ENCODE measurements around the gene SLAMF1.

DNA sequence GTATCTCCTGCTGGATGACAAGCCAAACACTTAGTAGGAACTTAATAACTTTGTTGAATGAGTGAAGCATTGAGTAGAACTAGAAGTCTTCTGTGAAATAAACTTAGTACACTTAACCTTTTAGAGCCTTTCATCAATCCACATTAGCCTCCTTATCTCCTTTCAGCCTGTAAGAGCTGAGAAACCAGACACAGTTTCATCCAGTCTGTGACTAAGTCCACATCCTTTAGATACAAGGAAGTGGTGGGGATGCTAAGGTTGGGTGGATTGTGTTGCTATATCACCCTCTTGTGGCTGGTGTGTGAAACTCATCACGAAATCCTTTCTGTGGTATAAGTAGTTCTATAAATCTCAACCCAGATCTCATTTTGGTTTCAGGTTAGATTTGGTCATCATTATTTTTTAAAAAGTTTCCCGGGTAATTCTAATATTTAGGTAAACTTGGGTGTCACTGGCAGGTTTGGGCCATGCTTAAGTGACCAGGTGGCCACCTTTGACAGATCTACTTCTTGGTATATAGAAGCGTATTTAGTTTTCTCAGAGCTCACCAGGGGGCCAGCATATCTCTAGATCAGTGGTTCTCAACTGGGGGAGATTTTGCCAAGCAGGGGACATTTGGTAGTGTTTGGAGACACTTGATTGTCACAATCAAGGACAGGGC lies 39.7 kb downstream of the SLAMF1 start:
- TF ChIP-seq, protein P1, sequence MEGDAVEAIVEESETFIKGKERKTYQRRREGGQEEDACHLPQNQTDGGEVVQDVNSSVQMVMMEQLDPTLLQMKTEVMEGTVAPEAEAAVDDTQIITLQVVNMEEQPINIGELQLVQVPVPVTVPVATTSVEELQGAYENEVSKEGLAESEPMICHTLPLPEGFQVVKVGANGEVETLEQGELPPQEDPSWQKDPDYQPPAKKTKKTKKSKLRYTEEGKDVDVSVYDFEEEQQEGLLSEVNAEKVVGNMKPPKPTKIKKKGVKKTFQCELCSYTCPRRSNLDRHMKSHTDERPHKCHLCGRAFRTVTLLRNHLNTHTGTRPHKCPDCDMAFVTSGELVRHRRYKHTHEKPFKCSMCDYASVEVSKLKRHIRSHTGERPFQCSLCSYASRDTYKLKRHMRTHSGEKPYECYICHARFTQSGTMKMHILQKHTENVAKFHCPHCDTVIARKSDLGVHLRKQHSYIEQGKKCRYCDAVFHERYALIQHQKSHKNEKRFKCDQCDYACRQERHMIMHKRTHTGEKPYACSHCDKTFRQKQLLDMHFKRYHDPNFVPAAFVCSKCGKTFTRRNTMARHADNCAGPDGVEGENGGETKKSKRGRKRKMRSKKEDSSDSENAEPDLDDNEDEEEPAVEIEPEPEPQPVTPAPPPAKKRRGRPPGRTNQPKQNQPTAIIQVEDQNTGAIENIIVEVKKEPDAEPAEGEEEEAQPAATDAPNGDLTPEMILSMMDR (IDR thresholded peaks at IDR 0.05): peak; percentile 38 to 49 (median 47)
- TF ChIP-seq POLR2A (IDR thresholded peaks at IDR 0.05; ENCODE audit: low read depth): no peak
- no peak for TF ChIP-seq POLR2AphosphoS5 (IDR thresholded peaks at IDR 0.05)
- TF ChIP-seq EP300 (IDR thresholded peaks at IDR 0.05): no peak
